Duodenal mucosa (tissue), 2 donors: ENCODE measurements around the gene GPX4.

Experiments
- H3K27ac ChIP-seq: one replicate; pipeline ENCODE4 v1.7.0; 2013; ENCODE audit warnings: low read depth, low read length
- H3K27me3 ChIP-seq, 2 donors: one replicate each; pipeline ENCODE4 v1.7.0; 2013; ENCODE audit warnings: low read length in 2 of 2, control low read depth in 1 of 2; ENCODE audit not compliant: insufficient read depth in 2 of 2, control insufficient read depth in 1 of 2
- H3K36me3 ChIP-seq, 2 donors: one replicate each; pipeline ENCODE4 v1.7.0; 2013; ENCODE audit warnings: low read length in 2 of 2, control low read depth in 1 of 2; ENCODE audit not compliant: insufficient read depth in 2 of 2, control insufficient read depth in 1 of 2
- H3K4me1 ChIP-seq, 2 donors: one replicate each; pipeline ENCODE4 v1.7.0; 2013; ENCODE audit warnings: low read length in 2 of 2, control low read depth in 1 of 2; ENCODE audit not compliant: insufficient read depth in 2 of 2, control insufficient read depth in 1 of 2
- H3K4me3 ChIP-seq, 2 donors: one replicate each; pipeline ENCODE4 v1.7.0; 2013; ENCODE audit warnings: low read length in 2 of 2, low read depth in 1 of 2
- H3K9ac ChIP-seq, 2 donors: one replicate each; pipeline ENCODE4 v1.7.0; 2013; ENCODE audit warnings: low read length in 2 of 2, low read depth in 1 of 2
- H3K9me3 ChIP-seq, 2 donors: one replicate each; pipeline ENCODE4 v1.7.0; 2013; ENCODE audit warnings: low read length in 2 of 2, control low read depth in 1 of 2; ENCODE audit not compliant: control insufficient read depth in 1 of 2

GPX4 gene

DNA sequence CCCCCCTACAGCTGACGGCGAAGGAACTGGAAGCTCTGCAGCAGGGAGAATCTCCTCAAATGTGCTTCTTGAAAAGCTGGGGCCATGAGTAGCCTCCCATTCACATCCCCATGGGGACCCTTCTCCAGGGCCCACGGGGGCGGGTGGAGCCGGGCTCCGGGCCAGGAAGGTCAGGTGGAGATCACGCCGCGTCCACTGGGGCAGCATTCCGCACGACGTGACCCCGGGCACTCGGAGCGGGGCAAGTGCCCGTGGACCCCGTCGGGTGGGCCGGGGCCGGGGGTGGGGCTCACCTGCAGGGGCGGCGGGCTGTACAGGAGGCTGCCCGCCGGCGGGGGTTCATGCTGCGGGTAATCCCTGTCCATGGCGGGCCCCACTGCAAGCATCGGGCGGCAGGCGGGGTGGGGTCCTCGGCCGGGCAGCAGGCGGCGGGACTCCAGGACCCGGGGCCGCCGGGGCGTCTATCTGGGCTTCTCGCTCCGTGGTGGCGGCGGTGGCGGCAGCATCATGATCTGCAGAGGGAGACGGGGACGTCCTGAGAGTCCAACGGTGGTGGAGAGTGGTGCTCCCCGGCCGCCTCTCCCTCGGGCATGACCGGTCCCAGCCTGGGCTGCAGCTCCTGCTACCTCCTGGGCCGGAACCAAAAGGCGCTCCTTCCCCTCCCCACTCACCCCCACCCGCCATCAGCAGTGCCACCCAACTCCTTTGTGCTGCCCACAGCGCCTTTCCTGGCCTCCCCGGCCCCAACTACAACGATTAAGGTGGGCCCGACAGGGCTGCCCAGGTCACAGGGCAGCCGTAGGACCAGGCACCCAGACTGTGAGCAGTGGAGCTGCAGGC lies 50.3 kb downstream of the GPX4 start:
- Histone ChIP-seq H3K4me3 (no peak overlapping the region), H3K27ac (peak overlapping the region; percentile 56), H3K9ac (peak overlapping the region in 1 of 2 donors; percentile 25), H3K9me3 (no peaks in the 10 kb centered on the region), H3K27me3 (no peaks in the 10 kb centered on the region), H3K4me1 (peaks cover 14 to 17% of the 10 kb centered on the region in 2 donors), H3K36me3 (peaks cover 16% of the 10 kb centered on the region in 2 donors)

- Histone ChIP-seq H3K9me3 (no peaks in the 10 kb centered on the region), H3K4me3 (peak overlapping the region in 1 of 2 donors; percentile 10), H3K4me1 (peaks cover 14 to 17% of the 10 kb centered on the region in 2 donors), H3K36me3 (peaks cover 11 to 13% of the 10 kb centered on the region in 2 donors), H3K27me3 (no peaks in the 10 kb centered on the region), H3K27ac (peak overlapping the region; percentile 68), H3K9ac (peak overlapping the region in 1 of 2 donors; percentile 25)
These were observed 51.0 kb downstream of the GPX4 start for GRCh38 chr19:1154731-1155351.

DNA sequence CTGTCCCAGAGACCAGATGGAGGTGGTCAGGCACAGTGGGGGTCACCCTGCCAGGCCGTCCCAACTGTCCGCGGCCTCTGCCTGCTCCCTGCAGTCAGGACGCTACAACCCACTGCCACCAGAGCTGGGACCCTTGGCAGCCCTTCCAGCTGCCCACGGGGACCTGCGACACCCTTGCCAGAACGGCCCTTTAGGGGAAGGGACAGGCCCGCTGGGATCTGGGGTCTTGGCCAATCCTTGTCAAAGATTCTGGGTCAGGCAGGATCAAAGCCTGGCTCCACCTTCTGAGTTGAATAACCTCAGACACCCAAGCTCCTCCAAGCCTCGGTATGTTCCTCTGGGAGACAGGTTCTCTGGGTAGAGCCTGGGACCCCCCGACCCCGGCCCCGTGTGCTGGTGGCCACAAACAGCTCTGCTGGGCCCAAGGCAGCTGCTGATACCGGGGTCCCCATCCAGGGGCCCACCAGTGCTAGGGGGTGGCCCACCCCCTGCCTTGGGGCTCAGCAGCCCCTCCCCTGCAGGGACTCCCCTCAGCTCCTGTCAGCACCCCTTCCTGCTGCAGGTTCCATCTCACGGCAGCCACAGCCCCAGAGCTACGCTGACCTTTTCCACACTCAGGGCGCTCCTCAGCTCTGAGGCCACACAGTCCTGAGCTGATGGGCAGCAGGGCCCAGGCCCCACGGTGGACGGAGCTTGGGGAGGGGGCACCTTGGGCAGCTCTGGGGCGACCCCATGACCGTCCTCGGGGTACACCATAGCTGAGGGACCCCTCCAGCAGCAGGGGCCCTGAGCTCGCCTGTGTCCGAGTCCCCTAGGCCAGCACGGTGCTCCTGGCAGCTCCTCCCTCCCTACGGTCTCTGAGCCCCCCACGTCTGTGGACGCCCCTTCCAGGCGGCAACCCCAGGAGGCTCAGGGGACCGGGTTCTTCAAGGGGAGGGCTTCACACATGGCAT lies 51.8 kb downstream of the GPX4 start:
- no peaks in the 10 kb centered on the region for H3K9me3 ChIP-seq
- peaks cover 14 to 17% of the 10 kb centered on the region in 2 donors for H3K4me1 ChIP-seq
- no peaks in the 10 kb centered on the region for H3K27me3 ChIP-seq
- H3K36me3 ChIP-seq: peaks cover 11 to 13% of the 10 kb centered on the region in 2 donors
- H3K27ac ChIP-seq: peak overlapping the region; percentile 68
- no peak overlapping the region for H3K9ac ChIP-seq
- H3K4me3 ChIP-seq: peak overlapping the region in 1 of 2 donors; percentile 10
